Peyer's patch (tissue), 4 donors: ENCODE measurements around the gene SUPT3H.

ENCODE experiments used
- POLR2A ChIP-seq, 2 donors: fragments of 450-650 bp; IDR thresholded peaks; one replicate each; pipeline ENCODE4 v1.5.1; 2017; ENCODE audit warnings: antibody characterized with exemption in 2 of 2, mild to moderate bottlenecking in 2 of 2, moderate library complexity in 2 of 2
- TF ChIP-seq, protein P1 (sequence below), 6 experiments: fragments of 450-650 bp in 4 of 6; fragments of 200-600 bp in 2 of 6; sonication (generic) in 1 of 6; IDR thresholded peaks; one replicate each; pipeline ENCODE4 v1.5.1; 2017 to 2019; ENCODE audit warnings: antibody characterized with exemption in 6 of 6, mild to moderate bottlenecking in 3 of 6, moderate library complexity in 1 of 6

DNA sequence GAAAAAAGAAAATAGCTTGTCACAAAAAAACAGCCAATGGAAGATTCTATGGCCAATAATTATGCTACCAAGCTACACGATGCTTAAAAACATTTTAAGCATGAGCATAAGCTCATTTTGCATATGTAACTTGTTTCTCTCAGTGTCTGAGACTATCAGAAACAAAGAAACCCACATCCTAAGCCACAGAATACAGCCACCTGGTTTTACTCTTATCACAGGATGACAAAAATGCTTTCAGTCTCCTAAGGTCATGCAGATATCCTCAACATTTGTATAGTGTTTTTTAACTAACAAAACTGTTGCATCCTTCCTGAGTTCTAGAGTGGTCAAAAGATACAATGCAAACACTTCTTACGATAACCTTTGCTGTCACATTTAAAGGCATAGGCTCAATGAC is 221.7 kb downstream of the SUPT3H start:
- TF ChIP-seq, protein P1, sequence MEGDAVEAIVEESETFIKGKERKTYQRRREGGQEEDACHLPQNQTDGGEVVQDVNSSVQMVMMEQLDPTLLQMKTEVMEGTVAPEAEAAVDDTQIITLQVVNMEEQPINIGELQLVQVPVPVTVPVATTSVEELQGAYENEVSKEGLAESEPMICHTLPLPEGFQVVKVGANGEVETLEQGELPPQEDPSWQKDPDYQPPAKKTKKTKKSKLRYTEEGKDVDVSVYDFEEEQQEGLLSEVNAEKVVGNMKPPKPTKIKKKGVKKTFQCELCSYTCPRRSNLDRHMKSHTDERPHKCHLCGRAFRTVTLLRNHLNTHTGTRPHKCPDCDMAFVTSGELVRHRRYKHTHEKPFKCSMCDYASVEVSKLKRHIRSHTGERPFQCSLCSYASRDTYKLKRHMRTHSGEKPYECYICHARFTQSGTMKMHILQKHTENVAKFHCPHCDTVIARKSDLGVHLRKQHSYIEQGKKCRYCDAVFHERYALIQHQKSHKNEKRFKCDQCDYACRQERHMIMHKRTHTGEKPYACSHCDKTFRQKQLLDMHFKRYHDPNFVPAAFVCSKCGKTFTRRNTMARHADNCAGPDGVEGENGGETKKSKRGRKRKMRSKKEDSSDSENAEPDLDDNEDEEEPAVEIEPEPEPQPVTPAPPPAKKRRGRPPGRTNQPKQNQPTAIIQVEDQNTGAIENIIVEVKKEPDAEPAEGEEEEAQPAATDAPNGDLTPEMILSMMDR (IDR thresholded peaks at IDR 0.05) = no peak
- TF ChIP-seq POLR2A (IDR thresholded peaks at IDR 0.05) = no peak
